Liver (tissue), 3 donors: ENCODE results near the gene PARD3.

Experiments used
- ATF3 ChIP-seq: IDR thresholded peaks from 2 replicates; pipeline ENCODE4 v1.6.1; 2016; ENCODE audit warnings: antibody characterized with exemption
- CTCF ChIP-seq: fragments of 150-350 bp; IDR thresholded peaks from 2 replicates; pipeline ENCODE4 v1.5.1; 2017; ENCODE audit warnings: improper control_type of control experiment, low read depth, low read length; ENCODE audit not compliant: missing input control
- FOXA1 ChIP-seq: IDR thresholded peaks from 2 replicates; pipeline ENCODE4 v1.6.1; 2016; ENCODE audit warnings: antibody characterized with exemption
- GABPA ChIP-seq, 2 donors: IDR thresholded peaks in 1 of 2; conservative IDR thresholded peaks in 1 of 2; 2 replicates each; pipeline ENCODE4 v1.6.1; 2016; ENCODE audit warnings: antibody characterized with exemption in 2 of 2, mild to moderate bottlenecking in 1 of 2, moderate library complexity in 1 of 2
- HNF4G ChIP-seq: IDR thresholded peaks from 2 replicates; pipeline ENCODE4 v1.6.1; 2016; ENCODE audit warnings: antibody characterized with exemption
- MAX ChIP-seq: IDR thresholded peaks from 2 replicates; pipeline ENCODE4 v1.6.1; 2016; ENCODE audit warnings: antibody characterized with exemption
- REST ChIP-seq: IDR thresholded peaks from 2 replicates; pipeline ENCODE4 v1.6.1; 2016; ENCODE audit warnings: antibody characterized with exemption, mild to moderate bottlenecking
- SP1 ChIP-seq: IDR thresholded peaks from 2 replicates; pipeline ENCODE4 v1.6.1; 2018; ENCODE audit warnings: antibody characterized with exemption, mild to moderate bottlenecking
- donor health status: healthy.
- donor health status: healthy.

- TF ChIP-seq CTCF, result no peak
- TF ChIP-seq SP1, result no peak
- TF ChIP-seq FOXA1, result no peak
- TF ChIP-seq HNF4G, result no peak
- TF ChIP-seq ATF3, result no peak
- TF ChIP-seq REST, result no peak
- TF ChIP-seq GABPA (IDR thresholded peaks at IDR 0.05 in 1 of 2, conservative IDR thresholded peaks at IDR 0.05 in 1 of 2), result no peak
- TF ChIP-seq MAX, result no peak
Observed at GRCh38 chr10:34764472-34764946, 50.6 kb downstream of the PARD3 start.
